ENCODE measurements around the gene PRSS27. TPM values are rescaled to one million over a fixed set of nuclear protein-coding genes. Genes with fewer than 3 reads are reported as not detected.
"Not testable (repeated sequence)": the region's sequence is repeated elsewhere in the genome, so short reads cannot be mapped to it uniquely, and the experiment has no call there.

Gene PRSS27
- total RNA-seq, 4 donors from 2014 or later: 0.67 to 10.3 (median 2.4) TPM

GRCh38 chr16:2697401-2697948, 22.5 kb downstream of the PRSS27 start:
- Histone ChIP-seq H3K27ac (no peak overlapping the region), H3K36me3 (peaks cover 0 to 63% of the 10 kb centered on the region in 2 donors), H3K4me3 (no peak overlapping the region), H3K27me3 (no peaks in the 10 kb centered on the region), H3K9me3 (no peaks in the 10 kb centered on the region), H3K4me1 (peaks cover 0 to 11% (median 5%) of the 10 kb centered on the region in 3 donors)
- WGBS, 2 donors (ENCODE audit: low coverage in 1 of 2): 100% methylated on average over 2 of the region's 17 CpGs; no CpG with 5 or more reads in 1 of the 2 donors
- TF ChIP-seq EP300 (IDR thresholded peaks at IDR 0.05) (no peak), POLR2AphosphoS5 (IDR thresholded peaks at IDR 0.05) (no peak), CTCF (IDR thresholded peaks at IDR 0.05) (no peak), POLR2A (IDR thresholded peaks at IDR 0.05) (no peak)
- no peak for ATAC-seq

DNA sequence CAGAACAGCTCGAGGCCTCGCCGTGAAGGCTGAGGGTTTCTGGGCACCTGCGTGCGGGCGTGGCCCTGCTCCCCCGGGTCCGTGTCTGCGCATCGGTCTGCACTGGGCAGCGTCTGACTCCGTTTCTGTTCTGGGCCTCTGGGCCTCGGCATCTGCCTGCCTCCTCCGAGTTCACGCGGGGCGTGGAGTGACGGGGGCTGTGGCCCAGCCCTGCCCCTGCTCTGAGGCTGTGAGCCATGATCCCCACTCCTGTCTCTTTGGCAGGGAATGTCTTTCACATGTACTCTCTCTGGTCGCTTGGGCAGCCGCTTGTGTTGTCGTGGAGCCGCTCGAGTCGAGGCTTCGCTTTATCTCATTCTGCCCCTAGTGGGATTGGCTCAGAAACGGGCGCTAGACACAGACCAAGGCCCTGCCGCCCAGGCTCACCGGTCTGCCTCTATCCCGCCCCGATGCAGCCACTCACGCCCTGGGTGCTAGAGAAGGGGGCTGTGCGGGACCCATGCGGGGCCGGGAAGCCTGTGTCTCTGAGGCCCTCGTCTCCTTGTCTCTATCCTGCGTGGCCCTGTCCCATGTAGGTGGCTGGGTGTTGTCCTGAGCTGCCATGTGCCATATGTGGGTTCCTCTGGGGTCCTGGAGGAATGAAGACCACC, 23.3 kb downstream of the PRSS27 start:
- H3K27ac ChIP-seq, H3K27me3 ChIP-seq, H3K4me3 ChIP-seq, H3K9me3 ChIP-seq, ATAC-seq: not testable (repeated sequence)
- Histone ChIP-seq H3K36me3 (peaks cover 0 to 63% of the 10 kb centered on the region in 2 donors), H3K4me1 (peaks cover 0 to 18% (median 10%) of the 10 kb centered on the region in 3 donors)
- 90 to 100% methylated on average over 1 to 2 of the region's 37 CpGs for WGBS, 2 donors (ENCODE audit: low coverage in 1 of 2)

GRCh38 chr16:2692948-2693651, 26.9 kb downstream of the PRSS27 start:
- Histone ChIP-seq H3K9me3 (no peaks in the 10 kb centered on the region), H3K4me3 (no peak overlapping the region), H3K27me3 (no peaks in the 10 kb centered on the region), H3K36me3 (peaks cover 0 to 43% of the 10 kb centered on the region in 2 donors), H3K27ac (peak overlapping the region in 3 of 4 donors; percentile 31 to 41 (median 37)), H3K4me1 (peaks cover 0 to 38% (median 10%) of the 10 kb centered on the region in 3 donors)
- ATAC-seq: peak; percentile 31
- TF ChIP-seq EP300 (IDR thresholded peaks at IDR 0.05) (no peak), POLR2AphosphoS5 (IDR thresholded peaks at IDR 0.05) (no peak), CTCF (IDR thresholded peaks at IDR 0.05) (no peak), POLR2A (IDR thresholded peaks at IDR 0.05) (no peak)
- 60% methylated on average over 2 of the region's 24 CpGs; no CpG with 5 or more reads in 1 of the 2 donors for WGBS, 2 donors (ENCODE audit: low coverage in 1 of 2)

DNA sequence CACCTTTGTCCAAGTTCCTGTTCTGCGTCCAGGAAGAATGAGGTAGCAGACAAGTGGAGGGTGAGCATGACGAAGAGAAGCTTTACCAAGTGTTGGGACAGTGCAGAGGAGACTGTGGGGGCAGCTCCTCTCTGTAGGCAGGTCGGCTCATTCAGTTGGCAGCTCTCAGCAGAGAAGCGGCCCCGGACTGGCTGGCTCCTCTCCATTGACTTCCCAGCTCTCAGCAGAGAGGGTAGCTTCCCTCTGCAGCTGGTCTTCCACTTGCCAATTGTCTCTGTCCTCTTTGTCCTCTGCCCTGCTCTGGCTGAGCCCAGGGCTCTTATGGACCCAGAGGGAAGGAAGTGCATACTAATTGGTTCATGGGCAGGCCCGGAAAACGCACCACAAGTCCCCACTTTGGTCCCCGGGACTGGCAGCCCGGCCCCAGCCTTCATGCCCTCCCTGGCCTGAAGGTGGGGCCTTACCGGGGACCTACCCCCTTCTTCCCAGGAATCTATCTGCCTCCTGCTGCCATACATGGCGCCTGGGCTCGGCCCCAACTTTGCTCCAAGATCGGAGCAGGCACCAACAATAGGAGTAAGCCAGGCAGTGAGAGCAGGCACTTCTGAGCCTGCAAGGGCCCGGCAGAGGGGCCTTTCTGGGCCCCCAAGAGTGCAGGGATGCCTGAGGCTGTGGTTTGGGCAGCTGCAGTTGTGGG, 27.6 kb downstream of the PRSS27 start:
- 53% methylated on average over 2 of the region's 14 CpGs; no CpG with 5 or more reads in 1 of the 2 donors for WGBS, 2 donors (ENCODE audit: low coverage in 1 of 2)
- H3K4me3 ChIP-seq: no peak overlapping the region
- ATAC-seq: no peak

More for the DNA sequence above, 27.6 kb downstream of the PRSS27 start:
- Histone ChIP-seq H3K27me3 (no peaks in the 10 kb centered on the region), H3K36me3 (peaks cover 0 to 36% of the 10 kb centered on the region in 2 donors), H3K9me3 (no peaks in the 10 kb centered on the region), H3K4me1 (peaks cover 0 to 44% (median 10%) of the 10 kb centered on the region in 3 donors), H3K27ac (peak overlapping the region in 3 of 4 donors; percentile 31 to 41 (median 37))
- TF ChIP-seq CTCF (IDR thresholded peaks at IDR 0.05) (no peak), POLR2A (IDR thresholded peaks at IDR 0.05) (no peak), EP300 (IDR thresholded peaks at IDR 0.05) (no peak), POLR2AphosphoS5 (IDR thresholded peaks at IDR 0.05) (no peak)

Measured in gastroesophageal sphincter (tissue), 4 donors.